Measurements from ENCODE around the gene PALLD. TPM values are rescaled to one million over a fixed set of nuclear protein-coding genes. Genes with fewer than 3 reads are reported as not detected.

PALLD gene
- total RNA-seq, 1 experiment from 2014 or later = 26.7 TPM

DNA sequence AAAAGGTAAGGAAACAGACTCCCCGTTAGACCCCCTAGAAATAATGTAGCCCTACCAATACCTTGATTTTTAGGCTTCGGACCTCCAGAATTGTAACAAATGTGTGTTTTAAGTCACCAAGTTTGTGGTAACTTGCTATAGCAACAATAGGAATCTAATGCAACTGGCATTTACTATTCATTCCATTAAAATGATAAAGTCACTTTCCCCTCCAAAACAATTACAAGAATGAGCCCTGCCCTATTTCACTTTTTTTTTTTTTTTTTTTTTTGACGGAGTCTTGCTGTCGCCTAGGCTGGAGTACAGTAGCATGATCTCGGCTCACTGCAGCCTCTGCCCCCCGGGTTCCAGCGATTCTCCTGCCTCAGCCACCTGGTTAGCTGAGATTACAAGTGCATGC lies 13.0 kb upstream of the PALLD start:
- Histone ChIP-seq H3K9me3 (ENCODE audit: low read length) (no peaks in the 10 kb centered on the region), H3K79me2 (ENCODE audit: low read length) (peaks cover 14% of the 10 kb centered on the region), H3K4me1 (ENCODE audit: insufficient read depth, low read length) (peaks cover 72% of the 10 kb centered on the region), H3K36me3 (ENCODE audit: low read depth, low read length) (no peaks in the 10 kb centered on the region), H3K9me2 (replicated peaks; ENCODE audit: low read length) (no peaks in the 10 kb centered on the region), H2AFZ (ENCODE audit: low read length) (no peak overlapping the region), H3F3A (ENCODE audit: low read length, unreplicated experiment) (no peaks in the 10 kb centered on the region), H3K9ac (ENCODE audit: low read length) (peak overlapping the region; percentile 17; the same call in 1 of the 2 replicates), H3K27ac (ENCODE audit: low read length) (peak overlapping the region; percentile 69), H4K20me1 (ENCODE audit: low read length) (no peaks in the 10 kb centered on the region), H3K4me3 (ENCODE audit: low read length) (no peak overlapping the region), H3K4me2 (ENCODE audit: low read length) (peak overlapping the region; percentile 51), H3K27me3 (ENCODE audit: low read length) (no peaks in the 10 kb centered on the region)
- TF ChIP-seq, protein P1, sequence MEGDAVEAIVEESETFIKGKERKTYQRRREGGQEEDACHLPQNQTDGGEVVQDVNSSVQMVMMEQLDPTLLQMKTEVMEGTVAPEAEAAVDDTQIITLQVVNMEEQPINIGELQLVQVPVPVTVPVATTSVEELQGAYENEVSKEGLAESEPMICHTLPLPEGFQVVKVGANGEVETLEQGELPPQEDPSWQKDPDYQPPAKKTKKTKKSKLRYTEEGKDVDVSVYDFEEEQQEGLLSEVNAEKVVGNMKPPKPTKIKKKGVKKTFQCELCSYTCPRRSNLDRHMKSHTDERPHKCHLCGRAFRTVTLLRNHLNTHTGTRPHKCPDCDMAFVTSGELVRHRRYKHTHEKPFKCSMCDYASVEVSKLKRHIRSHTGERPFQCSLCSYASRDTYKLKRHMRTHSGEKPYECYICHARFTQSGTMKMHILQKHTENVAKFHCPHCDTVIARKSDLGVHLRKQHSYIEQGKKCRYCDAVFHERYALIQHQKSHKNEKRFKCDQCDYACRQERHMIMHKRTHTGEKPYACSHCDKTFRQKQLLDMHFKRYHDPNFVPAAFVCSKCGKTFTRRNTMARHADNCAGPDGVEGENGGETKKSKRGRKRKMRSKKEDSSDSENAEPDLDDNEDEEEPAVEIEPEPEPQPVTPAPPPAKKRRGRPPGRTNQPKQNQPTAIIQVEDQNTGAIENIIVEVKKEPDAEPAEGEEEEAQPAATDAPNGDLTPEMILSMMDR (conservative IDR thresholded peaks at IDR 0.05; ENCODE audit: low read depth, low read length) = no peak
- TF ChIP-seq EZH2 (IDR thresholded peaks at IDR 0.05; ENCODE audit: low read length, unreplicated experiment) = no peak
- TF ChIP-seq EZH2phosphoT487 (IDR thresholded peaks at IDR 0.05; ENCODE audit: borderline replicate concordance, low read length) = no peak
- intact Hi-C loops (cut with micrococcal nuclease) = loop anchor here (5.0 kb wide), 1 partner anchor 77 kb away; no protein-coding TSS in a partner anchor
- ChIA-PET POLR2A (ENCODE audit: unreplicated experiment) (interaction anchor here (0.7 kb wide), 1 partner anchor 124 kb away, joined by 4 read pairs; no protein-coding TSS in a partner anchor), CTCF (no interaction called here)
- DNase-seq = peak; percentile 72
- no TSS peak for BruUV-seq (replicated peaks)
- ATAC-seq = no peak

DNA sequence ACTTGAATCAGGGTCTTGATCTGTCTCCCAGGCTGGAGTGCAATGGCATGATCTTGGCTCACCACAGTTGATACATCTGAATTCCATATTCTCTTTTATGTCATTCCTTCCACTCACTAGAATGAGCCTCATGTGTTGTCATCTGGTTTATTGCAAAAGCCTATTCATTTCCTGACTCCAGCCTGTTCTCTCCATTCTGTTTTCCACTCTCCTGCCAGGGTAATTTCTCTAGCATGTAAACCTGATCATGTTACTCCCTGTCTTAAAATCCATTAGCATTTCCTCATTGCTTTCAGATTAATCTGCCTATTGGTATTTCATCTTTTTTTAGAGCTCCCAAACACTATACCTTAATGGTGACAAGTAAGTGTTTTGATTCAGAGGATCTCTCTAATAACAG lies 12.2 kb upstream of the PALLD start:
- ChIA-PET CTCF (no interaction called here), POLR2A (ENCODE audit: unreplicated experiment) (no interaction called here)
- H3K27ac ChIP-seq (ENCODE audit: low read length) = peak overlapping the region; percentile 69
- no TSS peak for BruUV-seq (replicated peaks)
- no peaks in the 10 kb centered on the region for H3K9me3 ChIP-seq (ENCODE audit: low read length)
- no peaks in the 10 kb centered on the region for H3F3A ChIP-seq (ENCODE audit: low read length, unreplicated experiment)
- no peaks in the 10 kb centered on the region for H3K9me2 ChIP-seq (replicated peaks; ENCODE audit: low read length)
- H3K4me1 ChIP-seq (ENCODE audit: insufficient read depth, low read length) = peaks cover 66% of the 10 kb centered on the region
- intact Hi-C loops (cut with micrococcal nuclease) = loop anchor here (5.0 kb wide), 1 partner anchor 77 kb away; no protein-coding TSS in a partner anchor
- H3K9ac ChIP-seq (ENCODE audit: low read length) = no peak overlapping the region
- TF ChIP-seq, protein P1 (conservative IDR thresholded peaks at IDR 0.05; ENCODE audit: low read depth, low read length) = no peak
- TF ChIP-seq EZH2phosphoT487 (IDR thresholded peaks at IDR 0.05; ENCODE audit: borderline replicate concordance, low read length) (no peak), EZH2 (IDR thresholded peaks at IDR 0.05; ENCODE audit: low read length, unreplicated experiment) (no peak)
- no peaks in the 10 kb centered on the region for H3K27me3 ChIP-seq (ENCODE audit: low read length)
- H2AFZ ChIP-seq (ENCODE audit: low read length) = no peak overlapping the region
- peaks cover 6% of the 10 kb centered on the region; the same call in 1 of the 2 replicates for H3K79me2 ChIP-seq (ENCODE audit: low read length)
- peak; percentile 60 for DNase-seq
- H3K36me3 ChIP-seq (ENCODE audit: low read depth, low read length) = no peaks in the 10 kb centered on the region
- H4K20me1 ChIP-seq (ENCODE audit: low read length) = no peaks in the 10 kb centered on the region
- H3K4me2 ChIP-seq (ENCODE audit: low read length) = no peak overlapping the region
- no peak overlapping the region for H3K4me3 ChIP-seq (ENCODE audit: low read length)
- no peak for ATAC-seq

DNA sequence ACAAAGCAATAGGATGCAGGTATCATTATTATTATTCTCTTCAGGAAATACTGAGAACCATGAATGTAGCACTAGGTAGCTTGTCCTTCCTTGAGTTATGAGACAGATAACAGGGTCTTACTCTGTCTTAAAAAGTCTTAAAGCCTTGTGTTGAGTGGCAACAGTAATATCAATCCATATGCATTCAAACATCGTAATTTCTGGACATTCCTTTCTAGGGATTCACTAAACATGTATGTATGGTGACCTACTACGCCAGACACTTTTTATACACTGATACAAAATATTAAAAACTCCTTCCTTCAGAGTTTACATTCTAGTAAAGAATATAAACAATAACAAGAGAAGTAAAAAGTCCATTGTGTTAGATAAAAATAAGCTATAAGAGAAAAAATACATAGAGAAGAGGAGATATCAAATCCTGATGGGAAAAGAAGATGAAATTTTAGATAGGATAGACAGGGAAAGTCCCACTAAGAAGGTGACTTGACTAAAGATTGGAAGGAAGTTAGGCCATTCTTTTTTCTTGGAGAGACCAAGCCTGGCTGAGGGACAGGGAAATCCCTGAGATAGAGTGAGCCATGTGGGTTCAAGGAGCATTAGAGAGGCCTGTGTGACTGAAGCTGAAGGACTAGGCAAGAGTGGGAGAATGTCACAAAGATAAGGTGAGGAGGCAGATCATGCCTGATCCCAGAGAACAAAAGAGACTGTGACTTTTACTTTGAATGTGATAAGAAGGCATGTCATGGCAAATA lies 11.5 kb upstream of the PALLD start:
- POLR2A ChIA-PET (ENCODE audit: unreplicated experiment) = no interaction called here
- peaks cover under 1% of the 10 kb centered on the region; the same call in 1 of the 2 replicates for H3K79me2 ChIP-seq (ENCODE audit: low read length)
- BruUV-seq (replicated peaks) = no TSS peak
- H3K27me3 ChIP-seq (ENCODE audit: low read length) = no peaks in the 10 kb centered on the region
- H3K9me2 ChIP-seq (replicated peaks; ENCODE audit: low read length) = no peaks in the 10 kb centered on the region
- CTCF ChIA-PET = no interaction called here
- no peak overlapping the region for H2AFZ ChIP-seq (ENCODE audit: low read length)
- no peak overlapping the region for H3K4me2 ChIP-seq (ENCODE audit: low read length)
- H3K36me3 ChIP-seq (ENCODE audit: low read depth, low read length) = no peaks in the 10 kb centered on the region
- H4K20me1 ChIP-seq (ENCODE audit: low read length) = no peaks in the 10 kb centered on the region
- no peak for TF ChIP-seq EZH2phosphoT487 (IDR thresholded peaks at IDR 0.05; ENCODE audit: borderline replicate concordance, low read length)
- TF ChIP-seq EZH2 (IDR thresholded peaks at IDR 0.05; ENCODE audit: low read length, unreplicated experiment) = no peak
- TF ChIP-seq, protein P1 (conservative IDR thresholded peaks at IDR 0.05; ENCODE audit: low read depth, low read length) = no peak
- H3K4me3 ChIP-seq (ENCODE audit: low read length) = no peak overlapping the region
- no peaks in the 10 kb centered on the region for H3F3A ChIP-seq (ENCODE audit: low read length, unreplicated experiment)
- ATAC-seq = no peak
- H3K27ac ChIP-seq (ENCODE audit: low read length) = peak overlapping the region; percentile 69
- DNase-seq = peak; percentile 31
- H3K9me3 ChIP-seq (ENCODE audit: low read length) = no peaks in the 10 kb centered on the region
- H3K4me1 ChIP-seq (ENCODE audit: insufficient read depth, low read length) = peaks cover 66% of the 10 kb centered on the region
- no peak overlapping the region for H3K9ac ChIP-seq (ENCODE audit: low read length)
- intact Hi-C loops (cut with micrococcal nuclease) = no loop called here
